Psoas muscle (tissue), 8 donors: ENCODE data around the gene DNAH3. TPM values are rescaled to one million over a fixed set of nuclear protein-coding genes. Genes with fewer than 3 reads are reported as not detected.

Source experiments
- ATAC-seq, 4 donors: fragments of 200-7000 bp; cut with Tn5 transposase; one replicate each; pipeline ENCODE4 v1.9.1; 2020; ENCODE audit warnings: moderate library complexity in 3 of 4, mild to moderate bottlenecking in 2 of 4
- DNase-seq, 2 donors: peaks; one replicate each; pipeline ENCODE4 v3.0.0-alpha.2; 2020
- H3K27ac ChIP-seq: fragments of 200-600 bp; one replicate; pipeline ENCODE4 v1.8.0; 2022
- H3K27me3 ChIP-seq, 3 donors: fragments of 200-600 bp in 1 of 3; one replicate each; pipeline versions ENCODE4 v1.6.1 to v1.8.0; 2013 to 2022; ENCODE audit warnings: low read length in 2 of 3, mild to moderate bottlenecking in 2 of 3, moderate library complexity in 1 of 3; ENCODE audit not compliant: insufficient read depth in 3 of 3
- H3K36me3 ChIP-seq, 2 donors: fragments of 200-600 bp in 1 of 2; one replicate each; pipeline versions ENCODE4 v1.6.1 to v1.8.0; 2013 to 2022; ENCODE audit warnings: low read depth in 1 of 2, mild to moderate bottlenecking in 1 of 2, moderate library complexity in 1 of 2; ENCODE audit not compliant: insufficient read depth in 1 of 2
- H3K4me1 ChIP-seq: fragments of 200-600 bp; one replicate; pipeline ENCODE4 v1.8.0; 2022
- H3K4me3 ChIP-seq: fragments of 200-600 bp; one replicate; pipeline ENCODE4 v1.8.0; 2022; ENCODE audit warnings: mild to moderate bottlenecking
- H3K9me3 ChIP-seq: fragments of 200-600 bp; one replicate; pipeline ENCODE4 v1.8.0; 2022
- CTCF ChIP-seq: fragments of 200-600 bp; IDR thresholded peaks from one replicate; pipeline ENCODE4 v1.8.0; 2022; ENCODE audit warnings: antibody characterized with exemption
- WGBS, 3 donors: extraction: QIAGEN DNeasy Blood & Tissue Kit; methylation state at CpG; one replicate each; pipeline versions ENCODE4 v1.1.6 to v1.1.7; 2013; 5-methylcytosine and 5-hydroxymethylcytosine counted together
- intact Hi-C, 2 donors: fragments of 100-400 bp; cut with DNase I; formaldehyde crosslinking; loops; one replicate each; pipeline versions ENCODE4 v1.11.0 to v1.14.2; 2022
- polyA plus RNA-seq, 3 donors: library from polyadenylated mRNA; stranded (reverse); fragments of 200-250 nt; gene quantifications; one replicate each; pipeline ENCODE4 v1.2.3, GENCODE V29; 2013
- total RNA-seq, 4 donors: library from RNA; stranded (reverse); fragmentation: NEBNext Ultra II Directional in 2 of 4; extraction: Animal tissue kit (Norgen Biotek cat#: 25700) in 2 of 4; gene quantifications; one replicate each; pipeline versions ENCODE4 v1.2.1 to v1.2.4, GENCODE V29; 2021 to 2023
- donor health status: healthy with polysubstance abuse.
- donor health status: DM: no; HTN: no; CAD: no; lungs with moderate emphysema.
- donor health status: Bipolar disorder and iron deficiency.
- donor health status: healthy.
- donor health status: DM: yes; HTN: yes; CAD: no.
- donor health status: DM: no; HTN: no; CAD: no.
- donor health status: DM: no; HTN: no; CAD: no.
- donor health status: DM: yes; HTN: yes; CAD: no.

Gene DNAH3
- total and polyA plus RNA-seq, 7 donors: 0.01 to 2.1 (median 0.17) TPM; not detected in 1

- no peaks in the 10 kb centered on the region for H3K27me3 ChIP-seq
- ATAC-seq (no peak), DNase-seq (no peak)
- no peak for TF ChIP-seq CTCF
- no peaks in the 10 kb centered on the region for H3K9me3 ChIP-seq
- H3K4me1 ChIP-seq: no peaks in the 10 kb centered on the region
- WGBS, 3 donors: 14 to 27% (median 19%) methylated on average over 6 of the region's 6 CpGs
- H3K27ac ChIP-seq: no peak overlapping the region
- no peaks in the 10 kb centered on the region for H3K36me3 ChIP-seq
- intact Hi-C loops: no loop called here
- H3K4me3 ChIP-seq: no peak overlapping the region
Observed at GRCh38 chr16:21194771-21195301, 44.2 kb upstream of the DNAH3 start.

- WGBS, 3 donors: 76 to 100% (median 87%) methylated on average over 1 of the region's 1 CpG
- intact Hi-C loops: no loop called here
Observed at GRCh38 chr16:21192991-21193390, 42.3 kb upstream of the DNAH3 start.

GRCh38 chr16:21190599-21190998 lies 40.0 kb upstream of the DNAH3 start:
- Histone ChIP-seq H3K27me3 (no peaks in the 10 kb centered on the region), H3K36me3 (no peaks in the 10 kb centered on the region), H3K9me3 (no peaks in the 10 kb centered on the region), H3K4me3 (no peak overlapping the region), H3K27ac (no peak overlapping the region), H3K4me1 (no peaks in the 10 kb centered on the region)
- ATAC-seq (no peak), DNase-seq (no peak)
- TF ChIP-seq CTCF: no peak
- intact Hi-C loops: no loop called here

More at GRCh38 chr16:21192991-21193390, 42.3 kb upstream of the DNAH3 start:
- no peaks in the 10 kb centered on the region for H3K4me1 ChIP-seq
- no peak overlapping the region for H3K4me3 ChIP-seq
- no peaks in the 10 kb centered on the region for H3K36me3 ChIP-seq
- DNase-seq (no peak), ATAC-seq (no peak)
- H3K27me3 ChIP-seq: no peaks in the 10 kb centered on the region
- no peak for TF ChIP-seq CTCF
- no peaks in the 10 kb centered on the region for H3K9me3 ChIP-seq
- no peak overlapping the region for H3K27ac ChIP-seq

GRCh38 chr16:21190013-21190412 lies 39.4 kb upstream of the DNAH3 start:
- Histone ChIP-seq H3K4me3 (no peak overlapping the region), H3K36me3 (no peaks in the 10 kb centered on the region), H3K9me3 (no peaks in the 10 kb centered on the region), H3K27ac (no peak overlapping the region), H3K4me1 (no peaks in the 10 kb centered on the region), H3K27me3 (no peaks in the 10 kb centered on the region)
- DNase-seq (no peak), ATAC-seq (no peak)
- no peak for TF ChIP-seq CTCF
- intact Hi-C loops: no loop called here
- WGBS, 3 donors: 91 to 96% (median 95%) methylated on average over 4 of the region's 4 CpGs

GRCh38 chr16:21189311-21189710 lies 38.7 kb upstream of the DNAH3 start:
- H3K27me3 ChIP-seq: no peaks in the 10 kb centered on the region
- no peak overlapping the region for H3K27ac ChIP-seq
- H3K36me3 ChIP-seq: no peaks in the 10 kb centered on the region
- H3K4me1 ChIP-seq: no peaks in the 10 kb centered on the region
- intact Hi-C loops: loop anchor here (2.0 to 5.0 kb wide), 4 partner anchors 88 to 1133 kb away; partner anchors contain the start of gene CRYM (in 1 of the 2)
- H3K4me3 ChIP-seq: no peak overlapping the region
- ATAC-seq: no peak
- no peaks in the 10 kb centered on the region for H3K9me3 ChIP-seq
- TF ChIP-seq CTCF: no peak
- DNase-seq: no peak
- WGBS, 3 donors: 83 to 96% (median 90%) methylated on average over 5 of the region's 5 CpGs
